Loucy (cell line): ENCODE measurements around the gene SNTN.

Experiments used
- CTCF ChIP-seq: fragments of 200-600 bp; sonication (generic); conservative IDR thresholded peaks from 2 replicates; pipeline ENCODE4 v1.5.1; 2014; ENCODE audit warnings: mild to moderate bottlenecking, antibody characterized with exemption, low read length
- EZH2phosphoT487 ChIP-seq: fragments of 200-600 bp; IDR thresholded peaks from 2 replicates; pipeline ENCODE4 v1.6.1; 2018; ENCODE audit warnings: antibody characterized with exemption, mild to moderate bottlenecking, moderate library complexity, borderline replicate concordance

- TF ChIP-seq CTCF (no peak), EZH2phosphoT487 (no peak)
These were observed 31.6 kb downstream of the SNTN start for GRCh38 chr3:63684081-63684480.
